H54 (cell line): ENCODE results near the gene BMAL1.

Experiments
- DNase-seq: peaks from one replicate; pipeline ENCODE4 v3.0.0; 2011; ENCODE audit warnings: low spot score, mixed read lengths; ENCODE audit not compliant: insufficient read length
- FAIRE-seq: peaks from 3 replicates; lab custom pipeline; 2011; peaks lifted over from hg19 to GRCh38; lab: Jason Lieb, UNC
- POLR2A ChIP-seq: IDR thresholded peaks from 2 replicates; pipeline ENCODE4 v1.6.1; 2011; ENCODE audit warnings: low read depth, mild to moderate bottlenecking, low read length

Gene BMAL1

GRCh38 chr11:13290221-13290980 lies 12.8 kb downstream of the BMAL1 start:
- TF ChIP-seq POLR2A, result no peak
- FAIRE-seq, result no peak

GRCh38 chr11:13291361-13291760 lies 13.8 kb downstream of the BMAL1 start:
- no peak for DNase-seq
- TF ChIP-seq POLR2A, result no peak
- no peak for FAIRE-seq

More at GRCh38 chr11:13290221-13290980, 12.8 kb downstream of the BMAL1 start:
- no peak for DNase-seq

GRCh38 chr11:13291800-13292199 lies 14.2 kb downstream of the BMAL1 start:
- FAIRE-seq, result no peak
- no peak for DNase-seq
- no peak for TF ChIP-seq POLR2A

DNA sequence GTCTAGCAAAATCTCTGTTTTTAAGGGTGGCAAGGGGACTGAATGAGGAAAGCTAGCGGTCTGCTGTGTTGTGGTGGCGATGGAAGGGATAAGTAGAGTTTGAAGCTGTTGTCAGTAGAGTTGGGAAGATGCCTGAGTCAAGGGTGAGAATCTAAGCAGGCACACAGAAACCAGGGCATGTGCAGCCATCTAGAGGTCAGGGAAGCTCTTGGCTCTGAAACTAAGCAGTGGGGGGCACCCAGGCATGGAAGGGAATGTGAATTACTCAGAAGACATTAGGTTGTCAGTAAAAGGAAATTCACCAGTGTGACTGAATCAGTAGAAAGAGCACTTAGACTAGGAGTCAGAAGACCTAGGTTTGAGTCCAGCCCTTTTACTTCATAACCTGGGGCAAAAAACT lies 15.4 kb downstream of the BMAL1 start:
- FAIRE-seq (no peak), DNase-seq (no peak)
- TF ChIP-seq POLR2A, result no peak

DNA sequence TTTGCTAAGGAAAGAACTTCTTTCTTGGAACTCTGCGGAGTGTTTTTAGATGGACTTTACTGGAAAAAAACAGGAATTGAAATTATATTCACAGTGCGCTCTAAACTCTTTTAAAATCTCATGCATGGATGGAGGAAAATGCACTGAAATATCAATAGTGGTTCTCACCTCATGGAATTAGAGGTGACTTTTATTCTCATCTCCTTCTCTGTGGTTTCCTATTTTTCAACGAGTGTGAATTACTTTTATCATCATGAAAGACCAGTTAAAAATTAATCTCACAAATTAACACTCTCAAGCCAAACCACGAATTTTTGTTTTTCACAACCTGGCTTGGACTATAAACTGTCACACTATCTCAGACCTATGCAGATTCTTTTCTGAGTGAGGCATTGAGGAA lies 16.6 kb downstream of the BMAL1 start:
- TF ChIP-seq POLR2A, result no peak
- DNase-seq (no peak), FAIRE-seq (no peak)

GRCh38 chr11:13294771-13295579 lies 17.4 kb downstream of the BMAL1 start:
- FAIRE-seq (no peak), DNase-seq (no peak)
- TF ChIP-seq POLR2A, result no peak

- TF ChIP-seq POLR2A, result no peak
- DNase-seq (no peak), FAIRE-seq (no peak)
Observed at GRCh38 chr11:13297308-13297916, 19.8 kb downstream of the BMAL1 start.

- DNase-seq, result no peak
- no peak for TF ChIP-seq POLR2A
- no peak for FAIRE-seq
Observed at GRCh38 chr11:13297917-13298356, 20.3 kb downstream of the BMAL1 start.

DNA sequence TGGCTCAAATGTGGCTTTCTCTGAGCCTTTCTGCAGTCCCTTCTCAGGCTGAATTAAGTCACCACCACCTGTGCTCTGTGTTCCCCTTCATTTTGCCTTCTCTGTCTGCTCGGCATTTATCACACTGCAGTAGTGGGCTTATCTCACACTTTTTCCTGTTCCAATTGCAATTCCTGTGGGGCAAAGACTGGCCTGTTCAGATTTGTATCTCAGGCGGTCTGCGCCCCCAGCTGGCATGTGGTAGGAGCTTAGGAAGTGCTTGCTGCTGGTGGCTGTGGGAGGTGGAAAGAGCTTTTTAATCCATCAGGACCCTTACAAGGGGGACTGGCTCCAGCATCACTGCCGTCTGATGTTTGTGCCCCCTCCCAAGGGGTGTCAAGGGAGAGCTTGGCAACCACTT lies 21.2 kb downstream of the BMAL1 start:
- FAIRE-seq (no peak), DNase-seq (no peak)
- no peak for TF ChIP-seq POLR2A

DNA sequence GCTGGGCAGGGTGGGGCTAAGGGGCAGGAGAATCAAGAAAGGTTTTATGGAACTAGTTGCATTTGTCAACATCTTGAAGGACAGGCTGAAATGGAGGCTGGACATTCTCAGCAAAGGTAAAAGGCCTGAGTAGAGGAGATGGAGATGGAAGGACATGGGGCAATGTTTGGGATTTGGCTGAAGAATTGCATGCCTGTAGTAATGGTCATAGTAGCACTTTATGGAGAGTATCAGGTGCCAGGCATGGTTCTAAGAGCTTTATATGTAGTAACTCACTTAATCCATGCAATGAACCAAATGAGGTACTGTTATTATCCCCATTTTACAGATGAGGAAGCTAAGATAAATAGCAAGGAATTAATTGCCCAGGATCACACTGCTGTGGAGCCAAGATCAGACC lies 23.9 kb downstream of the BMAL1 start:
- no peak for TF ChIP-seq POLR2A
- FAIRE-seq (no peak), DNase-seq (no peak)

DNA sequence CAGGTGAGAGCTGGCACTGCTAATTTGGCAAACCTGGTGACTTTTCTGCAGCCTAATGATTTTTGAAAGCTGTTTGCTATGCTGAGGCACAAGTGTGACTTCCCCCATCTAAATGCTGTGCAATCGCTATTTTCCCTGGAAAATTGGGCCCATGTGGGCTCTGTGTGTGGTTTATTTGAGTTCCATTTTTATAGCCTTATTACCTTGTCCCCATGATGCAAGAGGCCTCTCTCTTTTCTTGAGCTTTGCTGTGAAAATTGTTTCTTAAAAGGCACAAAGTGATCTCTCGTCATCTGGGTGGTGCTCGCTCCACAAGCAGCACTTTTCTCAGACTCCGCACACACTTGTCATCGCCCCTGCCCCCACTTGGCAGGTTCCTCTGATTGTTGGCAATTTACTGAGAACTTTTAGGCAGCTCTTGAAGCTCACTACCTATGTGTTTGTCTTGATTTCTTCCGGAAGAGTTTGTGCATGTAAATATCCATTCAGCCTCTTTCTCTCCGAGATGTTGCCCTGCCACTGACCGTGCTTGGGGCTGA lies 24.9 kb downstream of the BMAL1 start:
- FAIRE-seq (no peak), DNase-seq (no peak)
- no peak for TF ChIP-seq POLR2A

- no peak for FAIRE-seq
- no peak for TF ChIP-seq POLR2A
- no peak for DNase-seq
Observed at GRCh38 chr11:13303668-13304649, 26.4 kb downstream of the BMAL1 start.
